GM19351 (cell line): ENCODE data around the gene FAIM.
"Not testable (repeated sequence)": the region's sequence is repeated elsewhere in the genome, so short reads cannot be mapped to it uniquely, and the experiment has no call there.

Source experiments
- ATAC-seq: cut with Tn5 transposase; IDR thresholded peaks from one replicate; pipeline ENCODE4 v1.9.1; 2021; ENCODE audit warnings: mild to moderate bottlenecking, moderate library complexity; ENCODE audit not compliant: unreplicated experiment

FAIM gene

DNA sequence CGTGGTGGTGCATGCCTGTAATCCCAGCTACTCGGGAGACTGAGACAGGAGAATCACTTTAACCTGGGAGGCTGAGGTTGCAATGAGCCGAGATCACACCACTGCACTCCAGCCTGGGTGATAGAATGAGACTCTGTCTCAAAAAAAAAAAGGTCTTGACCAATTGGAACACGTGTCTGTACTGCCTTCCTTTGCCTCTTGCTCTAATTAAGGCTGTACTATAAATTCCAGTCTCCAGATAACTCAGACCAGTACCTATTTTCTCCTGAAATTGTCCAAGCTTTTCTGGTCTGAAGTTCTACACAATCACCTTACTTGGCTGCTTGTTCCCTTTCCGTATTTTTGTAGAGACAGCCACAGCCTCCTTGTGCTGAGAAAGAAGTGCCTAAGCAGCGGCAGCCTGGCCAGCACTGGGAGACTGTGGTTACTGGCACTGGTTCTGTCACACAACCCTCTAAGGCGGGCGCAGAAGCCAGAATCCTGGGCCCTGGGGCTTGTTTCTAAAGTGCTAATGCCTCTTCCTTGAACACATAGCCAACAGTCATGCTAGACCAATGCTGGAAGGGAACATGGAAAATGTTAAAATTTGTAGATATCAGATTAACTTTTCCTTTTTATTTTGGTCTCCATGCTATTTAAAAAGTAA is 8.3 kb upstream of the FAIM start:
- no peak for ATAC-seq

DNA sequence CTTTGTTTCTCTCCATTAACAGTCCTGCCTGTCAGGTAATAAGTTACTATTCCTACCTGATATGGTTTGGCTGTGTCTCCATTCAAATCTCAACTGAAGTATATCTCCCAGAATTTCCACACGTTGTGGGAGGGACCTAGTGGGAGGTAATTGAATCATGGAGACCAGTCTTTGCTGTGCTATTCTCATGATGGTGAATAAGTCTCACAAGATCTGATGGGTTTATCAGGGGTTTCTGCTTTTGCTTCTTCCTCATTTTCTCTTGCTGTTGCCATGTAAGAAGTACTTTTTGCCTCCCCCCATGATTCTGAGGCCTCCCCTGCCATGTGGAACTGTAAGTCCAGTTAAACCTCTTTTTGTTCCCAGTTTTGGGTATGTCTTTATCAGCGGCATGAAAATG is 6.9 kb upstream of the FAIM start:
- ATAC-seq, result not testable (repeated sequence)

- ATAC-seq, result not testable (repeated sequence)
These were observed 4.4 kb upstream of the FAIM start for GRCh38 chr3:138604106-138604595.

DNA sequence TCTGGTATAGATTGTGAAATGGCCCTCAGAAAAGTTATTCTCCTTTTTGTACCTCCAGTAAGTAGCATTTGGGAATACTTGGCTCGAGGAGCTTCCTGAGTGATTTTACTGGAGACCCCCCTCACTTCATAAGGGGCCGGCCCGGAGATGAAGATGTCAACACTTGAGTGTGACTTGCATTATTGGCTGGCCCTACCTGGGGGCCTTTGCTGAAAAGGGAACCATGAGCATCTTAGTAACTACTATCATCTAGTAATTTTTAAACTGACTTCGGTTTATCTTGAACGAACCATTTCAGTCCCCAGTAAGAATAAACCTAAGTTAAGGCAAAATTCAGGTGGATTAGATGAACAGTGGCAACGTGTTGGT is 1.3 kb downstream of the FAIM start:
- ATAC-seq, result no peak

GRCh38 chr3:138615462-138615861 is 6.9 kb downstream of the FAIM start:
- ATAC-seq, result no peak

DNA sequence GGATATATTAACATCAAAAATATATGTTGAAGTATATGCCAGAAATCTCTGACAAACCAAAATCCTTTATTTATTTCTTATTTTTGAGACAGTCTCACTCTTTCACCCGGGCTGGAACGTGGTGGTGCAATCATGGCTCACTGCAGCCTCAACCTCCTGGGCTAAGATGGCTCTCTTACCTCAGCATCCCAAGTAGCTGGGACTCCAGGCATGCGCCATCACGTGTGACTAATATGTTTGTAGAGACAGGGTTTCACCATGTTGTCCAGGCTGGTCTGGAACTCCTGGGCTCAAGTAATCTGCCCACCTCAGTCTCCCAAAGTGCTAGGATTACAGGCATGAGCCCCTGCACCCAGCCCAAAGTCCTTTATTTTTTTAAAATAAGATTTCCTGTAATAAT is 11.9 kb downstream of the FAIM start:
- ATAC-seq, result no peak

DNA sequence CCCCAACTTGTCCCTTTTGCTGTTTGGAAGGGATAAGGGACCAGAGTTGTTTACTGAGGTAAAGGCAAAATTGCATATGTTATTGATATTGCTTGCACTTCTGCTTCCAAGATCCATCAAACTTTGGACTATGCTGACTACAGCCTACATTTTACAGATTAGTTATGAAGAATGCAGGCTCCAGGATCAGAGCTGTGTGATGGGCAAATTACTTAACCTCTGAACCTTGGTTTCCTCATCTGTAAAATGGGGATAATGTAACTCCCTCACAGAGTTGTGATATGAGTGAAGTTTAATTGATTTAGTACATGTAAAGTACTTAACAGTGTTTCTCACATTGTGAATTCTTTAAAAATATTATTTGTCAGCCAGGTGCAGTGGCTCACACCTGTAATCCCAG is 15.9 kb downstream of the FAIM start:
- no peak for ATAC-seq

DNA sequence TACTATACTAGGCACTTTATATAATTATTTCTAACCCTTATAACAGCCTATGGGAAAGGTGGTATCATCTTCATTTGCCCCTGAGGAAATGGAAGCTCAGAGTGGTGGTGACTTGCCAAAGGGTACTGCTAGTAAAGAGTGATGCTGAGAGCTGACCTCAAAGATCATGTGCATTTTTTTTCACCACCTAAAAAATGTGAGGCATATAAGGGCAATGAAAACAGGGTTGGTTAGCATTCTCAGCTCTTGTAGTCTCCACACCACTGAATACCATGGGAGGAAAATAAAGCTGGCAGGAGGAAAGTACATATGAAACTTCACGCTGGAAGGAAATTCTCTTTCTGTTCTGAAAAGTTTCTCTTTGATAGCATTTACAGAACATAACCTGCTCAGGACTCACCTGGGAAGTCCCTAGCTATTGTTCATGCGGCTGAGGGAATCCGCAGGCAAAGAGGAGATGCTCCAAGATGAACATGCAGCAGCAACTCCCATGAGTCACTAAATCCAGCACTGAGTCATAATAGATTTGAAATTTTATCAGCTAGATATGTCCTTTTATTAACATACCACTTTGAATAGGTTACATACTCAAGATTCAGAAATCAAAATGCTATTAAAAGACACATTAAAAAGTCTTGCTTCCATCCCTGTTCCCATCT is 17.3 kb downstream of the FAIM start:
- no peak for ATAC-seq

DNA sequence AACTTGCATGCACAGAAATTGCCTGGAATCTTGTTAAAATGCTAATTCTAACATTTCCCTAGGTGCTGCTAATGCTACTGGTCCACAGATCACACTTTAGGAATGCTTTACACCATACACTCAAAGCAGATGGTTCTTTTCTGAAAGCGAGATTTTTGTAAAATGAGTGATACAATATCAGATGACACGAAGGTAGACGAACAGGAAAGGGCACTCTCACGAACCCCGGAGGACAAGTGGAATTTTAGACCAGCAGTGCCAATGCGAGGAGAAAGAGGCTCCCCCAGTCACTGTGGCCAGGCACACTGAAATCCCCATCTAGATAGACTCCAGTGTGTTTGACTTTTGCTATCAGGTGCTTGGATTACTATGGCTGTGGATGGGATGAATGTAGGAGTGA is 21.0 kb downstream of the FAIM start:
- no peak for ATAC-seq

DNA sequence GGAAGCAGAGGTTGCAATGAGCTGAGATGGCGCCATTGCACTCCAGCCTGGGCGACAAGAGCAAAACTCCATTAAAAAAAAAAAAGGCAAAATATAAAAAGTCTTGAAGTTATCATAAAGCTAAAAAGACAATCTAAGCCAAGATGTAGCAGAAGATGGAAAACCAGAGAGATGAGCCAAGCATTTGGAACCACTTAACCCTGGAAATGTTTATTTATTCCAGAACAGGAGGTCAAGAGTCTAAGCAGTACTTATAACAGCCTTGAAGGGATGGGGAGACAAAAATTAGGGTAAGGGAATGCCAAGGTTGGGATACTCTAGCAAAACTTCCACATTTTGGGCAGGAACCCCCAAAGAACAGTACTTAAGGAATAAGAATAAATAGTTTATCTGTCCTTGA is 30.1 kb downstream of the FAIM start:
- no peak for ATAC-seq

GRCh38 chr3:138640537-138640936 is 32.0 kb downstream of the FAIM start:
- no peak for ATAC-seq

GRCh38 chr3:138642226-138642926 is 33.8 kb downstream of the FAIM start:
- ATAC-seq, result no peak

- ATAC-seq, result no peak
These were observed 34.3 kb downstream of the FAIM start for GRCh38 chr3:138642927-138643253.

DNA sequence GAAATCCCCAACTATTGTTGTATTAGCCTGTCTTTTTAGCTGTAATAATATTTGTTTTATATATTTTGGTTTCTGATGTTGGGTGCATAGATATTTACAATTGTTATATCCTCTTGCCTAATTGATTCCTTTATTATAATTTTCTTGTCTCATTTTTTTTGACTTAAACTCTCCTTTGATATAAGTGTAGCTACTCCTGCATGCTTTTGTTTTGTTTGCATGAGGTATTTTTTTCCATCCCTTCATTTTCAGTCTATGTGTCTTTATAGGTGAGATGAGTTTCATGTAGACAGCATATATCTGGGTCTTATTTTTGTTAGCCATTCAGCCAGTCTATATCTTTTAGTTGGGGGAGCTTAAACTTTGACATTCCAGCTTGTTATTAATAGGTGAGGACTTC is 37.4 kb downstream of the FAIM start:
- ATAC-seq, result no peak

- no peak for ATAC-seq
These were observed 37.9 kb downstream of the FAIM start for GRCh38 chr3:138646513-138646912.

DNA sequence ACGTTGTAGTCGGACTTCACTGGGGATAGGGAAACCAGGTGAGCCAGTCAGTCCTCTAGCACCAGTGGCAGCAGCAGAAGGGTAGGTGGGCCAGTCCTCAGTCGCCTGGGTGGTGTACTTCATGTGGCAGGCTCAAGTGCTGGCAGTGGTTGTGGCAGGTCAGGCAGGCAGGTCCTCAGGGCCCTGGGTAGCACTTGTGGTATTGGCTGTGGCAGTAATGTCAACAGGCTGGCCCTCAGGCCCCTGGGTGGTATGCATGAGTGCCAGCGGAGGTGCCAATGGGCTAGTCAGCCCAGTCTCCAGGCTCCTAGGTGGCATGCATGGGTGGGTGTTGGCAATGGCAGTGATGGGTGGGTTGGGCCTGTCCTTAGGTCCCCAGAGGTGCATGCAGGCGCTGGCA is 40.6 kb downstream of the FAIM start:
- ATAC-seq, result no peak

GRCh38 chr3:138653567-138653966 is 45.0 kb downstream of the FAIM start:
- no peak for ATAC-seq

DNA sequence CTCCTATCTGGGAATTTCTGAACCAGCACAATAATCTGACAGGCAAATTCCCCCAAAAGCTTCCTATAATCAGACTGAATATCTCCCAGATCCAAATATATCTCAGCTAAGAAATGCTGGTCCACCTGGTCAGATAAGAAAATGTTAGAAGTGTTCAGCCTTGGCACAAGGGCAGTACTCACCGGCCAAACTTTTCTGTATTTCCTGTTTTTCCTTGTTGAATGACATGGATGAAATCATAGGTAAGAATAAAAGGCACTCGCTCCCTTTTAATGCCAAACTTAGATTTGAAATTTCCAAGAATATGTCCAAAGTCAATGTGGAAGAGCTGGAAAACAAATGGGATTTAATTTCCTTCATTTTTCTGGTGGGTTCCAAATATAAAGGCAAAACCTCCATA is 48.9 kb downstream of the FAIM start:
- no peak for ATAC-seq

DNA sequence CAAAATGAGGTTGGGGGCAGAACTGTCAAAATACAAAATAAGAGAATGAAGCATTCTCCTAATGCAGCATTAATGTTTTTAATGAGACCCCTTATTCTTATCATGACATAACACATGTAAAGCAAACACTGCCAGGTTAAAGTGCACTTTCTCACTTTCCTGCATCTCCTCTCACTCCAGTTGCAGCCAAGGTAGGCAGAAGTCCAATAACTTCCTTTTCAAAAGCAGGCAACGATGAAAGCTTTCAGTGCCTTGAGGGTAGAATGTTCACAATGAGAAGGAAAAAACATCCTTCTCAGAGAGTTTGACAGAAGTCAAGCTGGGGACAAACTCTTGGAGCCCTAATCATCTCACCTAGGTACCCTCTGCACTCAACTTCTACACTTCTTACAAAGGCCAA is 59.5 kb downstream of the FAIM start:
- ATAC-seq, result no peak

DNA sequence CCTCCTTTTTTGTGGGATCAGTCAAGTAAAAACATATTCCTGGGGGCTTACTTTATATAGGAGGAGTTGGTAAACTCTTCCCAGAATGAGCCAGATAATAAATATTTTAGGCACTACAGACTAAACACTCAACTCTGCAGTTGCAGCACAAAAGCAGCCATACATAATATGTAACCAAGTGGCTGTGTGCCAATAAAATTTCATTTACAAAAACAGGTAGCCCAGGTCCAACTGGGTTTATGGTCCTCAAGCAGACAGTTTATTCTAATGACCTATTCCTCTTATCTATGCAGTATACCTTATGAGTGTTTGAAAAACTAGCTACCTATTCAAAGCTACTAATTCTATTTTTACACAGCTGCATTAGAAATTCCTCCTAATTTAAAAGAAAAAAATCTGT is 61.8 kb downstream of the FAIM start:
- no peak for ATAC-seq

- no peak for ATAC-seq
These were observed 65.3 kb downstream of the FAIM start for GRCh38 chr3:138673641-138674530.
